Endodermal cell (in vitro differentiated cells): ENCODE data around the gene RGS6. TPM values are rescaled to one million over a fixed set of nuclear protein-coding genes. Genes with fewer than 3 reads are reported as not detected.
A peak's percentile ranks its signal among the peaks of the same experiment; 100 is the strongest.
"Not testable (repeated sequence)": the region's sequence is repeated elsewhere in the genome, so short reads cannot be mapped to it uniquely, and the experiment has no call there.

Experiments used
- DNase-seq: peaks from one replicate; pipeline ENCODE4 v3.0.0-alpha.2; 2017
- H3K27ac ChIP-seq: 2 replicates; pipeline ENCODE4 v1.5.1; 2013; ENCODE audit warnings: mild to moderate bottlenecking, low read depth, low read length, moderate library complexity
- H3K27me3 ChIP-seq: 2 replicates; pipeline ENCODE4 v1.6.1; 2013; ENCODE audit warnings: mild to moderate bottlenecking, low read length, moderate library complexity; ENCODE audit not compliant: insufficient read depth, control insufficient read depth, poor library complexity, severe bottlenecking
- H3K36me3 ChIP-seq: 2 replicates; pipeline ENCODE4 v1.7.0; 2013; ENCODE audit warnings: mild to moderate bottlenecking, low read length, moderate library complexity; ENCODE audit not compliant: control insufficient read depth, insufficient read depth
- H3K4me1 ChIP-seq: one replicate; pipeline ENCODE4 v1.7.0; 2013; ENCODE audit warnings: low read length; ENCODE audit not compliant: control insufficient read depth, insufficient read depth
- H3K4me3 ChIP-seq: 2 replicates; pipeline ENCODE4 v1.5.1; 2013; ENCODE audit warnings: mild to moderate bottlenecking, low read length, moderate library complexity
- H3K9ac ChIP-seq: 2 replicates; pipeline ENCODE4 v1.6.1; 2013; ENCODE audit warnings: mild to moderate bottlenecking, low read length, moderate library complexity; ENCODE audit not compliant: poor library complexity, severe bottlenecking; ENCODE audit errors: extremely low read depth
- H3K9me3 ChIP-seq: 2 replicates; pipeline ENCODE4 v1.6.1; 2013; ENCODE audit warnings: mild to moderate bottlenecking, low read length, moderate library complexity; ENCODE audit not compliant: control insufficient read depth
- H3K27ac Mint-ChIP-seq: 2 replicates; pipeline ENCODE4 v1.8.0; 2020; ENCODE audit warnings: mixed read lengths
- H3K27me3 Mint-ChIP-seq: 2 replicates; pipeline ENCODE4 v1.8.0; 2021; ENCODE audit warnings: mild to moderate bottlenecking, mixed read lengths; ENCODE audit not compliant: insufficient read depth
- H3K36me3 Mint-ChIP-seq: 2 replicates; pipeline ENCODE4 v1.8.0; 2020; ENCODE audit warnings: low read depth, mixed read lengths
- H3K4me1 Mint-ChIP-seq: 2 replicates; pipeline ENCODE4 v1.8.0; 2020; ENCODE audit warnings: mixed read lengths
- H3K4me3 Mint-ChIP-seq: 2 replicates; pipeline ENCODE4 v1.8.0; 2020; ENCODE audit warnings: mild to moderate bottlenecking, moderate library complexity, mixed read lengths
- H3K9me3 Mint-ChIP-seq: 2 replicates; pipeline ENCODE4 v1.8.0; 2020; ENCODE audit warnings: mild to moderate bottlenecking, mixed read lengths
- CTCF ChIP-seq: fragments of 200-600 bp; sonication (generic); conservative IDR thresholded peaks from 2 replicates; pipeline ENCODE4 v1.5.0; 2021; ENCODE audit warnings: antibody characterized with exemption, mild to moderate bottlenecking
- WGBS, 2 experiments: methylation state at CpG; one replicate each; pipeline versions ENCODE4 v1.1.5 to v1.1.7; 2013; ENCODE audit warnings: missing lambda C conversion rate in 2 of 2, mixed read lengths in 1 of 2; ENCODE audit not compliant: insufficient coverage in 1 of 2, insufficient read length in 1 of 2; 5-methylcytosine and 5-hydroxymethylcytosine counted together
- long read RNA-seq, 4 experiments: library from polyadenylated mRNA in 2 of 4; library from RNA in 1 of 4; library from capped mRNA in 1 of 4; stranded (forward) in 3 of 4; unstranded in 1 of 4; transcript quantifications; one replicate each; pipeline ENCODE4 v2.0.0, GENCODE V29; 2020 to 2021; ENCODE audit warnings: inconsistent platforms in 1 of 4
- polyA plus RNA-seq, 2 experiments: library from polyadenylated mRNA; stranded (reverse); fragments of 50-300 nt; gene quantifications; one replicate each; pipeline ENCODE4 v1.2.3, GENCODE V29; 2013
- total RNA-seq, 2 donors: library from RNA; stranded (reverse); fragmentation: NEBNext Ultra II Directional in 1 of 2; extraction: Animal tissue kit (Norgen Biotek cat#: 25700) in 1 of 2; gene quantifications; 2 replicates in 1 of 2; 3 replicates in 1 of 2; pipeline ENCODE4 v1.2.1, GENCODE V29; 2021

Gene RGS6
- total RNA-seq, result 10 to 100 TPM; 10.1 to 16.3 TPM
- polyA plus RNA-seq (2013, experiment 1 of 2), result 1.9 TPM
- polyA plus RNA-seq (2013, experiment 2 of 2), result 2.6 TPM
- long read RNA-seq, experiment 1, partial matches to known transcripts, result 1 of 3 reads
- long read RNA-seq, experiment 1, other reads (novel, unspliced or antisense), result 2 of 3 reads
- long read RNA-seq, experiment 2, full-length matches to known transcripts, result 1 of 17 reads
- long read RNA-seq, experiment 2, partial matches to known transcripts, result 0 of 17 reads
- long read RNA-seq, experiment 2, other reads (novel, unspliced or antisense), result 16 of 17 reads
- long read RNA-seq, experiment 3, partial matches to known transcripts, result 1 of 5 reads
- long read RNA-seq, experiment 3, other reads (novel, unspliced or antisense), result 4 of 5 reads
- long read RNA-seq, experiment 4, partial matches to known transcripts, result 2 of 3 reads
- long read RNA-seq, experiment 4, other reads (novel, unspliced or antisense), result 1 of 3 reads

GRCh38 chr14:71932229-71932981 lies at the start of gene RGS6:
TSS of gene RGS6 (plus strand) at chr14:71932429.
- H3K4me3 Mint-ChIP-seq, result peak within 1 kb of the TSS; percentile 74
- peak; percentile 91 for DNase-seq
- H3K4me1 Mint-ChIP-seq, result peaks cover 11% of the 10 kb centered on the region
- peak within 1 kb of the TSS; percentile 96 for H3K4me3 ChIP-seq
- H3K36me3 ChIP-seq, result no peaks in the 10 kb centered on the region
- peak; percentile 71 for TF ChIP-seq CTCF
- no peaks in the 10 kb centered on the region for H3K9me3 ChIP-seq
- no peak within 1 kb of the TSS for H3K27ac Mint-ChIP-seq
- WGBS, 2 experiments, result 0 to 1% methylated on average over 28 to 92 of the region's 92 CpGs
- H3K9me3 Mint-ChIP-seq, result peaks cover 7% of the 10 kb centered on the region
- H3K27ac ChIP-seq, result no peak within 1 kb of the TSS
- H3K27me3 ChIP-seq, result peaks cover 40% of the 10 kb centered on the region
- H3K4me1 ChIP-seq, result no peaks in the 10 kb centered on the region
- H3K36me3 Mint-ChIP-seq, result peaks cover 3% of the 10 kb centered on the region
- H3K27me3 Mint-ChIP-seq, result peaks cover 41% of the 10 kb centered on the region
- peak within 1 kb of the TSS; percentile 54 for H3K9ac ChIP-seq

- Histone ChIP-seq H3K4me1 (no peaks in the 10 kb centered on the region), H3K36me3 (no peaks in the 10 kb centered on the region), H3K27me3 (no peaks in the 10 kb centered on the region), H3K27ac (no peak overlapping the region), H3K9ac (no peak overlapping the region), H3K9me3 (peaks cover 36% of the 10 kb centered on the region), H3K4me3 (no peak overlapping the region)
- TF ChIP-seq CTCF, result no peak
- Mint-ChIP-seq H3K4me3 (no peak overlapping the region), H3K27me3 (no peaks in the 10 kb centered on the region), H3K9me3 (peaks cover 53% of the 10 kb centered on the region), H3K4me1 (no peaks in the 10 kb centered on the region), H3K27ac (no peak overlapping the region), H3K36me3 (peaks cover 40% of the 10 kb centered on the region)
- DNase-seq, result no peak
- 73 to 88% methylated on average over 1 of the region's 1 CpG for WGBS, 2 experiments
These were observed 49.1 kb upstream of the RGS6 start for GRCh38 chr14:71883094-71883493.

- H3K9me3 Mint-ChIP-seq, result peaks cover 47% of the 10 kb centered on the region
- whole genome bisulfite sequencing, 2 experiments, result 88 to 97% methylated on average over 3 of the region's 3 CpGs
These were observed 46.9 kb upstream of the RGS6 start for GRCh38 chr14:71885301-71885700.

GRCh38 chr14:71887802-71888201 lies 44.4 kb upstream of the RGS6 start:
- not testable (repeated sequence) for H3K4me3 ChIP-seq, H3K9ac ChIP-seq, DNase-seq, H3K4me1 ChIP-seq, H3K27ac ChIP-seq, H3K27ac Mint-ChIP-seq, H3K27me3 ChIP-seq, H3K4me1 Mint-ChIP-seq, H3K4me3 Mint-ChIP-seq, H3K27me3 Mint-ChIP-seq, H3K36me3 ChIP-seq
- peaks cover 22% of the 10 kb centered on the region for H3K36me3 Mint-ChIP-seq
- WGBS, 2 experiments, result 96% methylated on average over 8 of the region's 9 CpGs; no CpG with 5 or more reads in 1 of the 2 experiments
- H3K9me3 Mint-ChIP-seq, result peaks cover 36% of the 10 kb centered on the region
- peaks cover 26% of the 10 kb centered on the region for H3K9me3 ChIP-seq

More at GRCh38 chr14:71885301-71885700, 46.9 kb upstream of the RGS6 start:
- peaks cover 28% of the 10 kb centered on the region for H3K9me3 ChIP-seq
- H3K27ac Mint-ChIP-seq, result no peak overlapping the region
- H3K27me3 Mint-ChIP-seq, result no peaks in the 10 kb centered on the region
- H3K27ac ChIP-seq, result no peak overlapping the region
- H3K27me3 ChIP-seq, result no peaks in the 10 kb centered on the region
- H3K36me3 Mint-ChIP-seq, result peaks cover 30% of the 10 kb centered on the region
- no peak overlapping the region for H3K4me3 ChIP-seq
- H3K4me1 ChIP-seq, result no peaks in the 10 kb centered on the region
- H3K4me3 Mint-ChIP-seq, result no peak overlapping the region
- TF ChIP-seq CTCF, result no peak
- no peak for DNase-seq
- no peaks in the 10 kb centered on the region for H3K36me3 ChIP-seq
- no peaks in the 10 kb centered on the region for H3K4me1 Mint-ChIP-seq
- no peak overlapping the region for H3K9ac ChIP-seq
